Parathyroid adenoma (tissue), 2 donors: ENCODE measurements around the gene FILIP1.

Experiments used
- H2AFZ ChIP-seq: fragments of 300-600 bp; sonication (generic); one replicate; pipeline ENCODE4 v1.7.0; 2017; ENCODE audit warnings: antibody characterized with exemption, mild to moderate bottlenecking
- H3K27ac ChIP-seq: fragments of 300-600 bp; sonication (generic); one replicate; pipeline ENCODE4 v1.7.0; 2017
- H3K27me3 ChIP-seq: fragments of 300-600 bp; sonication (generic); one replicate; pipeline ENCODE4 v1.7.0; 2017; ENCODE audit warnings: low read length; ENCODE audit not compliant: control insufficient read depth, insufficient read depth
- H3K36me3 ChIP-seq: fragments of 300-600 bp; sonication (generic); one replicate; pipeline ENCODE4 v1.7.0; 2017; ENCODE audit warnings: low read length; ENCODE audit not compliant: control insufficient read depth, insufficient read depth
- H3K4me1 ChIP-seq: fragments of 300-600 bp; sonication (generic); one replicate; pipeline ENCODE4 v1.7.0; 2017; ENCODE audit warnings: control low read depth
- H3K4me2 ChIP-seq: fragments of 300-600 bp; sonication (generic); one replicate; pipeline ENCODE4 v1.7.0; 2017; ENCODE audit warnings: low read length
- H3K4me3 ChIP-seq: fragments of 300-600 bp; sonication (generic); one replicate; pipeline ENCODE4 v1.7.0; 2017; ENCODE audit warnings: low read depth, low read length
- H3K79me2 ChIP-seq: fragments of 300-600 bp; sonication (generic); one replicate; pipeline ENCODE4 v1.7.0; 2017; ENCODE audit warnings: control low read depth
- H3K9ac ChIP-seq: fragments of 300-600 bp; sonication (generic); one replicate; pipeline ENCODE4 v1.7.0; 2017; ENCODE audit warnings: mild to moderate bottlenecking
- H3K9me3 ChIP-seq: fragments of 300-600 bp; sonication (generic); one replicate; pipeline ENCODE4 v1.7.0; 2017; ENCODE audit warnings: low read length; ENCODE audit not compliant: control insufficient read depth
- CTCF ChIP-seq: fragments of 300-600 bp; sonication (generic); IDR thresholded peaks from one replicate; pipeline ENCODE4 v1.7.0; 2017; ENCODE audit warnings: antibody characterized with exemption, mild to moderate bottlenecking
- donor health status: primary hyperparathyroidism.

Gene FILIP1

GRCh38 chr6:75279418-75279817 lies 214.2 kb downstream of the FILIP1 start:
- peaks cover 17% of the 10 kb centered on the region for H3K4me1 ChIP-seq
- no peak overlapping the region for H3K4me3 ChIP-seq
- no peaks in the 10 kb centered on the region for H3K36me3 ChIP-seq
- H3K4me2 ChIP-seq = no peak overlapping the region
- H3K9me3 ChIP-seq = no peaks in the 10 kb centered on the region
- H2AFZ ChIP-seq = no peak overlapping the region
- peaks cover 51% of the 10 kb centered on the region for H3K79me2 ChIP-seq
- no peak for TF ChIP-seq CTCF
- H3K27me3 ChIP-seq = no peaks in the 10 kb centered on the region
- H3K9ac ChIP-seq = no peak overlapping the region
- no peak overlapping the region for H3K27ac ChIP-seq

- Histone ChIP-seq H3K4me1 (peaks cover 25% of the 10 kb centered on the region), H3K27ac (no peak overlapping the region)
- no peak for TF ChIP-seq CTCF
Measured at GRCh38 chr6:75278474-75279077, 215.0 kb downstream of the FILIP1 start.

GRCh38 chr6:75275067-75275466 lies 218.5 kb downstream of the FILIP1 start:
- Histone ChIP-seq H2AFZ (no peak overlapping the region), H3K4me2 (no peak overlapping the region), H3K36me3 (no peaks in the 10 kb centered on the region), H3K9me3 (no peaks in the 10 kb centered on the region), H3K4me1 (peaks cover 33% of the 10 kb centered on the region), H3K9ac (no peak overlapping the region), H3K79me2 (peaks cover 45% of the 10 kb centered on the region), H3K4me3 (no peak overlapping the region), H3K27ac (no peak overlapping the region), H3K27me3 (no peaks in the 10 kb centered on the region)
- TF ChIP-seq CTCF = no peak

More at GRCh38 chr6:75278474-75279077, 215.0 kb downstream of the FILIP1 start:
- H2AFZ ChIP-seq = no peak overlapping the region
- no peak overlapping the region for H3K9ac ChIP-seq
- H3K9me3 ChIP-seq = no peaks in the 10 kb centered on the region
- H3K79me2 ChIP-seq = peaks cover 43% of the 10 kb centered on the region
- no peaks in the 10 kb centered on the region for H3K36me3 ChIP-seq
- no peak overlapping the region for H3K4me2 ChIP-seq
- no peaks in the 10 kb centered on the region for H3K27me3 ChIP-seq
- no peak overlapping the region for H3K4me3 ChIP-seq

GRCh38 chr6:75273009-75273408 lies 220.6 kb downstream of the FILIP1 start:
- H3K4me1 ChIP-seq = peaks cover 27% of the 10 kb centered on the region
- H3K4me3 ChIP-seq = no peak overlapping the region
- H3K79me2 ChIP-seq = peaks cover 35% of the 10 kb centered on the region
- no peaks in the 10 kb centered on the region for H3K27me3 ChIP-seq
- H2AFZ ChIP-seq = no peak overlapping the region
- no peaks in the 10 kb centered on the region for H3K9me3 ChIP-seq
- no peaks in the 10 kb centered on the region for H3K36me3 ChIP-seq
- H3K9ac ChIP-seq = no peak overlapping the region
- peak overlapping the region; percentile 37 for H3K4me2 ChIP-seq
- TF ChIP-seq CTCF = no peak
- peak overlapping the region; percentile 52 for H3K27ac ChIP-seq
